Loucy (cell line): ENCODE data around the gene GRIK2.

Experiments
- H2AFZ ChIP-seq: fragments of 200-600 bp; sonication (generic); 2 replicates; pipeline ENCODE4 v1.6.0; 2016; ENCODE audit warnings: antibody characterized with exemption, mild to moderate bottlenecking, low read length, moderate library complexity
- H3F3A ChIP-seq: fragments of 200-600 bp; 2 replicates; pipeline ENCODE4 v1.6.0; 2016; ENCODE audit warnings: antibody characterized with exemption, low read depth, mild to moderate bottlenecking
- H3K27me3 ChIP-seq: fragments of 200-600 bp; sonication (generic); 2 replicates; pipeline ENCODE4 v1.6.1; 2014; ENCODE audit warnings: low read length, mild to moderate bottlenecking; ENCODE audit not compliant: insufficient read depth, poor library complexity, severe bottlenecking
- H3K36me3 ChIP-seq: fragments of 200-600 bp; sonication (generic); 2 replicates; pipeline ENCODE4 v1.6.1; 2016; ENCODE audit warnings: low read length; ENCODE audit not compliant: insufficient read depth
- H3K4me1 ChIP-seq: fragments of 200-600 bp; sonication (generic); 2 replicates; pipeline ENCODE4 v1.5.1; 2014; ENCODE audit warnings: low read length, mild to moderate bottlenecking; ENCODE audit not compliant: insufficient read depth, poor library complexity, severe bottlenecking
- H3K4me2 ChIP-seq: fragments of 200-600 bp; sonication (generic); 2 replicates; pipeline ENCODE4 v1.6.0; 2014; ENCODE audit warnings: antibody characterized with exemption, low read length, low read depth, mild to moderate bottlenecking; ENCODE audit not compliant: poor library complexity, severe bottlenecking
- H3K4me3 ChIP-seq: fragments of 200-600 bp; sonication (generic); 2 replicates; pipeline ENCODE4 v1.5.1; 2014; ENCODE audit warnings: low read length, mild to moderate bottlenecking, mixed read lengths; ENCODE audit not compliant: poor library complexity, severe bottlenecking
- H3K79me2 ChIP-seq: fragments of 200-600 bp; sonication (generic); 2 replicates; pipeline ENCODE4 v1.6.1; 2014; ENCODE audit warnings: low read length; ENCODE audit not compliant: insufficient read depth
- H3K9ac ChIP-seq: fragments of 200-600 bp; sonication (generic); 2 replicates; pipeline ENCODE4 v1.6.0; 2014; ENCODE audit warnings: mild to moderate bottlenecking, low read depth, low read length, moderate library complexity; ENCODE audit not compliant: poor library complexity, severe bottlenecking
- H3K9me2 ChIP-seq: fragments of 200-600 bp; sonication (generic); replicated peaks from 2 replicates; pipeline ENCODE4 v1.6.1; 2016; ENCODE audit warnings: low read depth, low read length, mixed read lengths
- H3K9me3 ChIP-seq: fragments of 200-600 bp; sonication (generic); 2 replicates; pipeline ENCODE4 v1.6.1; 2014; ENCODE audit warnings: mild to moderate bottlenecking, antibody characterized with exemption, low read length, low read depth; ENCODE audit not compliant: insufficient read depth
- H4K20me1 ChIP-seq: fragments of 200-600 bp; sonication (generic); 2 replicates; pipeline ENCODE4 v1.6.0; 2014; ENCODE audit warnings: antibody characterized with exemption, low read length, mild to moderate bottlenecking; ENCODE audit not compliant: insufficient read depth, poor library complexity, severe bottlenecking
- EZH2phosphoT487 ChIP-seq: fragments of 200-600 bp; IDR thresholded peaks from 2 replicates; pipeline ENCODE4 v1.6.1; 2018; ENCODE audit warnings: antibody characterized with exemption, mild to moderate bottlenecking, moderate library complexity, borderline replicate concordance
- TF ChIP-seq, protein P1 (sequence below): fragments of 200-600 bp; sonication (generic); conservative IDR thresholded peaks from 2 replicates; pipeline ENCODE4 v1.5.1; 2014; ENCODE audit warnings: mild to moderate bottlenecking, antibody characterized with exemption, low read length

The GRIK2 gene

DNA sequence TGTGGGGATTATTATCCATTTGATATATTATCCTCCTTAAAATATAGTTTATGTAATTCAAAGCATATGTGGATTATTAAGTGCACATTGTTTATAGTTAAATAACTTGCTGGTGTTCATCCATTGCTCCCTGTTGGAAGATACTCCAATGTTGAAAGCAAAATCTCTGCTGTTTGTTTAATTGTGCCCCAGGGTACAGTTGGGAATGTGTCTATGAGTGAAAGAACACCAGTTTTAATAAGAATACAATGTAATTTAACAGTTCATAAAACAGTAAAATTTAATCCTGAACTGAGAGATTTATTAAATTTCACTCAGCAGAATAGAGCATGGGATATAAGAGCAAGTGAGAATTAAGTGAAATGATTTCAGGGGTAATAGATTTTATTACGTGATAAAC is 364.9 kb downstream of the GRIK2 start:
- no peaks in the 10 kb centered on the region for H3K36me3 ChIP-seq
- no peaks in the 10 kb centered on the region for H3K9me2 ChIP-seq
- H2AFZ ChIP-seq, result no peak overlapping the region
- TF ChIP-seq, protein P1, sequence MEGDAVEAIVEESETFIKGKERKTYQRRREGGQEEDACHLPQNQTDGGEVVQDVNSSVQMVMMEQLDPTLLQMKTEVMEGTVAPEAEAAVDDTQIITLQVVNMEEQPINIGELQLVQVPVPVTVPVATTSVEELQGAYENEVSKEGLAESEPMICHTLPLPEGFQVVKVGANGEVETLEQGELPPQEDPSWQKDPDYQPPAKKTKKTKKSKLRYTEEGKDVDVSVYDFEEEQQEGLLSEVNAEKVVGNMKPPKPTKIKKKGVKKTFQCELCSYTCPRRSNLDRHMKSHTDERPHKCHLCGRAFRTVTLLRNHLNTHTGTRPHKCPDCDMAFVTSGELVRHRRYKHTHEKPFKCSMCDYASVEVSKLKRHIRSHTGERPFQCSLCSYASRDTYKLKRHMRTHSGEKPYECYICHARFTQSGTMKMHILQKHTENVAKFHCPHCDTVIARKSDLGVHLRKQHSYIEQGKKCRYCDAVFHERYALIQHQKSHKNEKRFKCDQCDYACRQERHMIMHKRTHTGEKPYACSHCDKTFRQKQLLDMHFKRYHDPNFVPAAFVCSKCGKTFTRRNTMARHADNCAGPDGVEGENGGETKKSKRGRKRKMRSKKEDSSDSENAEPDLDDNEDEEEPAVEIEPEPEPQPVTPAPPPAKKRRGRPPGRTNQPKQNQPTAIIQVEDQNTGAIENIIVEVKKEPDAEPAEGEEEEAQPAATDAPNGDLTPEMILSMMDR, result no peak
- no peak for TF ChIP-seq EZH2phosphoT487
- no peaks in the 10 kb centered on the region for H3K27me3 ChIP-seq
- no peak overlapping the region for H3K4me3 ChIP-seq
- no peaks in the 10 kb centered on the region for H3K4me1 ChIP-seq
- H3K9me3 ChIP-seq, result no peaks in the 10 kb centered on the region
- H4K20me1 ChIP-seq, result no peaks in the 10 kb centered on the region
- H3K9ac ChIP-seq, result no peak overlapping the region
- no peaks in the 10 kb centered on the region for H3K79me2 ChIP-seq
- H3K4me2 ChIP-seq, result no peak overlapping the region
- H3F3A ChIP-seq, result no peaks in the 10 kb centered on the region

DNA sequence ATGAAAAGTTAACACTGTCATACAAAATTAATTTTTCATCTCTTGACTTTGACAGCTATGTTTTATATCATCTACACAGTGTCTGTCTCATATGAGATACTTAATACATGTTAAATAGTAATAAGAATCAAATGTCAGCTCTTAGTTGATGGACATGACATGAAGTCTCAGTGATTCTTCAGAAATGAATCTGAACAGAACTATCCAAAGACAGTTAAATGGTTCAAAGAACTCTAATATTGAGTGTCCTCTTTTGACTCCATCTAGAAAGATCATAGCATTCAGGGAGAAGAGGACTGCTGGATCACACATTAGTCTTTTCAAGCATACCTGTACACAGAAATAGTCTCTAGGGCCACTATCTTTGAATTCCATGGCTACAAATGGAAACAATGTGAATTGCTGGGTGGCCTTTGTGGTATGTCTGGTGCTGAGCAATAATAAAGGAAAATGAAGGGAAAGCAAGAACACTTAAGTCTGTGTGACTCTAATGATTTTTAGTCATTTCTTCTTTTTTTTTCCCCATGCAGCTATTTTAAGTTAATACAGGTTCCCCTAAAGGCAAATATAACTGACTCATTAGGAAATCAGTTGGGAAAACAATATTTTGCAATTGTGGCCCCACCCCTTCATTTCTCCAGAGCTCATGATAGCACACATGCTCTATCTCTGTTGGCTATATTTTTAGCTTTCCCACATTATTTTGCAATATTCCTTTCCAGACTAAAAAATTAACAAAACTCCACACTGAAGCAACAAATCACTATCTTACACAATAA is 367.5 kb downstream of the GRIK2 start:
- no peaks in the 10 kb centered on the region for H3K79me2 ChIP-seq
- no peak overlapping the region for H2AFZ ChIP-seq
- H3K27me3 ChIP-seq, result no peaks in the 10 kb centered on the region
- no peak overlapping the region for H3K4me2 ChIP-seq
- H3K4me1 ChIP-seq, result no peaks in the 10 kb centered on the region
- H3K36me3 ChIP-seq, result no peaks in the 10 kb centered on the region
- H3K9me2 ChIP-seq, result no peaks in the 10 kb centered on the region
- H3F3A ChIP-seq, result no peaks in the 10 kb centered on the region
- no peak overlapping the region for H3K4me3 ChIP-seq
- H3K9me3 ChIP-seq, result no peaks in the 10 kb centered on the region
- TF ChIP-seq EZH2phosphoT487, result no peak
- TF ChIP-seq, protein P1, result no peak
- no peak overlapping the region for H3K9ac ChIP-seq
- H4K20me1 ChIP-seq, result no peaks in the 10 kb centered on the region

DNA sequence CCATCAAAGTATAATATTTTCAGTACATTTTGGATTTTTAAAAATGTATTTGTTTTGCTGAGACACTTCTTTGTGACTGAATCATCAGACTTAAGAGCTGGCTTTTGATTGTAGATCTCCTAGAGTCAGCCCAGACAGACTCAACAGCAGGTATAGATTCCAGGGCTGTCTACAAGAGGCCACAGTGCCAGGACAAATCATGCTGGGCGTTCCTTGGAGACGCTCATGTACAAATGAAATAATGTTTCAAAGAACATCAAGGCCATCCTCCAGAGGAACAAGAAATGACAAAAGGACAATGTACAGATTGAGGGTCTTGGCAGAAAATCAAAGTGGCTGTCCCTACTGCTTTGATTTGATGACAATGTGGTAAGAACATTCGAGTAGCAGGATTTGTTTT is 369.3 kb downstream of the GRIK2 start:
- no peak overlapping the region for H3K4me2 ChIP-seq
- TF ChIP-seq, protein P1, result no peak
- TF ChIP-seq EZH2phosphoT487, result no peak
- H2AFZ ChIP-seq, result no peak overlapping the region
- no peak overlapping the region for H3K9ac ChIP-seq
- H3K9me2 ChIP-seq, result no peaks in the 10 kb centered on the region
- H3K4me3 ChIP-seq, result no peak overlapping the region
- no peaks in the 10 kb centered on the region for H3K4me1 ChIP-seq
- H3K9me3 ChIP-seq, result no peaks in the 10 kb centered on the region
- H3F3A ChIP-seq, result no peaks in the 10 kb centered on the region
- no peaks in the 10 kb centered on the region for H4K20me1 ChIP-seq
- H3K36me3 ChIP-seq, result no peaks in the 10 kb centered on the region
- no peaks in the 10 kb centered on the region for H3K27me3 ChIP-seq
- no peaks in the 10 kb centered on the region for H3K79me2 ChIP-seq
